IMR-90 (cell line): ENCODE measurements around the gene MCAM.

Experiments
- CTCF ChIP-seq: conservative IDR thresholded peaks from 2 replicates; pipeline ENCODE4 v1.5.1; 2012; ENCODE audit warnings: mild to moderate bottlenecking, low read depth, low read length, improper control_type of control experiment
- POLR2A ChIP-seq: IDR thresholded peaks from 2 replicates; pipeline ENCODE4 v1.6.1; 2012; ENCODE audit warnings: mild to moderate bottlenecking, low read depth, low read length
- RAD21 ChIP-seq: IDR thresholded peaks from 2 replicates; pipeline ENCODE4 v1.6.1; 2012; ENCODE audit warnings: low read length, improper control_type of control experiment
- SMC3 ChIP-seq: fragments of 150-350 bp; IDR thresholded peaks from 2 replicates; pipeline ENCODE4 v1.6.1; 2016; ENCODE audit warnings: low read depth, mild to moderate bottlenecking, antibody characterized with exemption, low read length, moderate library complexity

GRCh38 chr11:119298726-119299125, 18.2 kb downstream of the MCAM start:
- no peak for TF ChIP-seq CTCF
- TF ChIP-seq POLR2A = no peak
- no peak for TF ChIP-seq RAD21
- no peak for TF ChIP-seq SMC3
